ENCODE results near the gene APOL3.
"Not testable (repeated sequence)": the region's sequence is repeated elsewhere in the genome, so short reads cannot be mapped to it uniquely, and the experiment has no call there.

The APOL3 gene

GRCh38 chr22:36160499-36160942 is at the start of gene APOL3:
Gene APOL3 (minus strand): TSS chr22:36160755. CDS start chr22:36149055, 11,700 bp downstream.
- peak; percentile 44 to 55 for DNase-seq

DNA sequence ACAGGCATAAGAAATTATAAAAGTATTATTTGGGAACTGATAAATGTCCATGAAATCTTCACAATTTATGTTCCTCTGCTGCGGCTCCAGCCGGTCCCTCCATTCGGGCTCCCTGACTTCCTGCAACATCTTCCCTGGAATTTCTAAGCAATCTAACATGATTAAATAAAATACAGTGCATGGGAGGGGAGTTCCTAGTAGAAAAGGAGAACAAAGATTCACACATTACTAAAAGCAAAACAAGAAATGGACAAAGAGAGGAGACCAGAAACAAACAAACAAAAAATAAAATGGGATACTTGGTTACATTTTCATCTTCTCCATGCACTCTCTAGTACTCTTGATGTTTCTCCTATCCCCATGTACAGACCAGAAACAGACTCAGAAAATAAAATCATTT is 49.7 kb upstream of the APOL3 start:
- DNase-seq: no peak

DNA sequence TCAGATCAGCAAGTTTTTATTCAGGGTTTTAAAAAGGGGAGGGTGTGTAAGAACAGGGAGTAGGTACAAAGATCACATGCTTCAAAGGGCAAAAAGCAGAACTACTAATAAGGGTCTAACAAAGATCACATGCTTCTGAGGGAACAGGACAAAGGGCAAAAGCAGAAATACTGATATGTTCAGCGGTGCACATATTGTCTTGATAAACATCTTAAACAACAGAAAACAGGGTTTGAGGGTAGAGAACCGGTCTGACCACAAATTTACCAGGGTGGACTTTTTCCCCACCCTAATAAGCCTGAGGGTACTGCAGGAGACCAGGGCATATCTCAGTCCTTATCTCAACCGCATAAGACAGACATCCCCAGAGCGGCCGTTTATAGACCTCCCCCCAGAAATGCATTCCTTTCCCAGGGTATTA is 48.9 kb upstream of the APOL3 start:
- DNase-seq: not testable (repeated sequence)

DNA sequence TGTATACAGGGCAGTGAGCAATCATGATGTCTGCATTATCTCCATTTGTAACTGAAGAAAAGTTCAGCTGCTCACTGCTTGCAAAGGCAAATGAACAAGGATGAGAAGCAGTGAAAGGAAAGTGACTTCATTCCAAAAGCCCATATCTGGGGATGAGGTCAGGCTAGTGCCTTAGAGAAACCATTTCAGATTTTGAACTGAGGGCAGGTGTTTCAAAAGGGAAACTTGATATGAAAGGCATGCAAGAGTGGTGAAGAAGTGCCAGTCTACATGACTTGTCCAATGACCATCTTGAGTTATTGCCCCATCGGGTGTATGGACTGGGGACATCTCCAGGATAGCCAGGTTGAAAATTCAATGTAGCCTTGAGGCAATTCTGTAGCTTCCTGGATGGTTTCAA is 48.4 kb upstream of the APOL3 start:
- no peak for DNase-seq

DNA sequence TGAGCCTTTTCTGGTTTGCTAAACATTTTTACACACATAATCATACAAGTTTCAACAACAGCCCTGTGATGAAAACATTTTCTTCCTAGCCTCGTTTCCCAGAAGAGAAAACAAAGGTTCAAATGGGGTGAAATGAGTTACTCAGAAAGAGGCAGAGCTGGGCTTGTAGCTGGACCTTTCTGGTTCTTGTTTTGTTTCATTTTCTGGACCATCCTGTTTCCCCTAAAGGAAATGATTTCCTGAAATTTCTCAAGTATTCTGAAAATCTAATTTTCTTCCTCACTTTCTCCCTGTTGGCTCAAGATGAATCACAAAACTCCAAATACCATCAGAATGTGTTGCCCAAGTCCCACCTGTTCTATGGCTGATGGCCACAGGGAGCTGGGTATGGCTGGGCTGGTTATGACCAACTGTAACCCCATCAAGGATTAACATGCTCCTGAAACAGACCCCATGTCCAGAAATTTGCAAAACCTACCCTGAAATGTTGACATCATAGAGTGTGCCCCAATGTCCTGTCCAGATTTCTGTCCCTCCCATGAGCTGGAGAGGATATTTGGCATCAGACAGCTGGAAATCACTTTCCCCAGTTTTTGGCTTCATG is 47.7 kb upstream of the APOL3 start:
- no peak for DNase-seq

- DNase-seq: no peak
Measured at GRCh38 chr22:36206255-36206654, 45.7 kb upstream of the APOL3 start.

DNA sequence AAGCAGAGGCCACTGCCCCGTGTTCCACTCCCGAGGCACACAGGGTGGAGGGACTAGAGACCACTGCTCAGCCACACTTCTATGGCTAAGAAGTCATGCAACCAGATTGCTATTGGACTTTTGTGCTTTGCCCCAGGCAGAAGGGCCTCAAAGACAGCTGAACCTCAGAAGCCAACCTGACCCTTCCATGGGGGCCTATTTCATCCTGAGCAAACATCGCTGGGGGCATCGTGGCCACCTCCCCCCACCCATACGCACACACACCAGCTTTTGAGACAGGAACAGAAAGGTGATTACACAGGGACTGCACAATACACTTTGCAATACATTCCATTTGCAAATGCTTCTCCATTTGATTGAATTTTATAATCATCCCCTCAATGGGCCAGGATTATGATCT is 45.0 kb upstream of the APOL3 start:
- not testable (repeated sequence) for DNase-seq

DNA sequence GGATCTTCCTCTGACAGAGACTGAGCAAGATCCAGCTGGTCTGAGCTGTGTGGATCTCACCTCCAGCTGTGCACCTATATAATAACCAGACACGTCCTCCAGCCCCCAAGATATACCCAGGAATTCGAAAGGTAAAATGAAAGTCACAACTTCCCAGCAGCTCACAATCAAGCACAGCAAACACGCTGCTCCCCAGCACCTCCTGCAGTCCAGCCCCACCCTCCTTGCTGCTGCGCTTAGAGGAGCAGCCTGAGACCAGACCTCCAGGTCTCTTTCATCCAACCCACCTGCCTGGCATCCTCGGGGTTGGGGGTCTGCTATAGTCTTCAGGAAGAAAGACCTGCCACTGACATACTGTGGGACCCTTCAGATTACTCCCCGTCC is 44.1 kb upstream of the APOL3 start:
- DNase-seq: no peak

DNA sequence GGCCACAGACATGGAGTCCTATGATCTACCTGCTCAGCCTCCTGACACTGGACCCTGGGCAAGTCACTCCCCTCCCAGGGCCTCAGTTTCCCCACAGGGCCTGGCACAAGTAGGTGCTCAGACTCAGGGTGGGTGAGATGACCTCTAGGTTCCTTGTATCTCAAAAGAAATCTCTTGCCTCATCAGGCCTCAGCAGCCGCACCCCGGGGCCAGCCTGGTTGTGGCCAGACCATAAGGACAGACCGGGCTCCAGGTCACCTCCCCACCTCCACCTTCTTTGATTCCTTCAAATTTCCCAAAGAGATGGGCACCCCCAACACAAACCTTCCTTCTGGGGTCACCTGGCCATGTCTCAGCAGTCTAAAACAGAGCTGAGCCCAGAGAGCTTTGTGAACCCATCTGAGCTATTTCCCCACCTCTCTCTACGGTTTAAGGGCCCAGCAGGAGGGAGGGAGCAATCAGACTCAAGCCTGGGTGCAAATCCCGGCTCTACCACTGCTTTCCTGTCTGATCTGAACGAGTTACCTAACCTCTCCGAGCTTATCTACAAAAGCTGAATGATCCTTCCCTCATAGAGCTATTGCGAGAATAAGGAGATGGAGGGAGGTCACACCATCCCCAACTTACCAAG is 43.6 kb upstream of the APOL3 start:
- no peak for DNase-seq

GRCh38 chr22:36203441-36203840 is 42.9 kb upstream of the APOL3 start:
- not testable (repeated sequence) for DNase-seq

DNA sequence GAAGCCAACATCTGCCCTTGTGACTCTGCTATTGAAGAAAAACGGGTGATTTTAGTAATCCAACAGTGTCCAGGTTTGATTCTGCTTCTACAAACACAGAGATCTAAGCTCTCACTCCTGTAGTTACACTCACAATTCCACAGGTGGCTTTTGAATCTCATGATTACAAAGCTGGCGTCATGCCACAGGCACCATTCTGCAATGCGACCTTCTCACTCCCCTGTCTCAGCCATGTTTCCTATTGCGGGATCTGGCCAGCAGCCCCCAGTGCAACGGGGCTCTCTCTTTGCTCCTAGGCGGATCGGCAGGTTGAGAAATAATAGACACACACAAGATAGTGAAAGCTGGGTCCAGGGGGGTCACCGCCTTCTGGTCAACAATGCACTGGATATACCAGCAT is 42.4 kb upstream of the APOL3 start:
- DNase-seq: not testable (repeated sequence)

DNA sequence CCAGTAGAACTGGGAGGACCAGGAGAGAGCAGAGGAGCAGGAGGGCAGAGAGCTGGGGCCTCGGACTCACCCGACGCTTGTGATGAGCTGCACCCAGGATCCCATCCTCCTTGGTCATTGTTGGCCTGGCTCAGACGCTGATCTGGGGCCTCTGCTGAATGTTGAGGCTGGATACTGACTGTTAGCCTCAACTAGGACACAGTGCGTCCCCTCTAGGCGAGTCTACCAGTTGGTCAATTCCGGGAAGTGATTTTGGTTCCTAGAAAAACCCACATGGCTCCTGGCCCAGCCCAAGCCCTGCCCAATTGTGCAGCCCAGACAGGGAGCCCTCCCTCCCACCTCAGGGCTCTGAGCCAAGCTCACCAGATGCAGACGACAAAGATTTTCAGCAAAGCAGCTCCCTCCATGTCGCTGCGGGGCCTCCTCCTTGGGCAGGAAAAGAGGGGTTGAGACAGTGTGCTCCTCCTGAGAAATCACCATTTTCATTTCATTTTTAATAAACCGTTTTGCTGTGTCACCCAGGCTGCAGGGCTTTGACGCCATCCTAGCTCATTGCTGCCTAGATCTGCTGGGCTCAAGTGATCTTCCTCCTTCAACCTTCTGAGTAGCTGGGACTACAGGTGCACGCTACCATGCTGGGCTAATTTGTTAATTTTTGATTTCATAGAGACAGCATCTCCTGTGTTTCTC is 41.2 kb upstream of the APOL3 start, which contains the start of gene APOL4:
TSS of gene APOL4 (minus strand) at position 180 of the 690 bp plus-strand sequence. CDS start at position 105, 75 bp downstream.
- DNase-seq: no peak

- DNase-seq: not testable (repeated sequence)
Measured at GRCh38 chr22:36201025-36201424, 40.5 kb upstream of the APOL3 start.

GRCh38 chr22:36199001-36199551 is 38.5 kb upstream of the APOL3 start:
- no peak for DNase-seq

DNA sequence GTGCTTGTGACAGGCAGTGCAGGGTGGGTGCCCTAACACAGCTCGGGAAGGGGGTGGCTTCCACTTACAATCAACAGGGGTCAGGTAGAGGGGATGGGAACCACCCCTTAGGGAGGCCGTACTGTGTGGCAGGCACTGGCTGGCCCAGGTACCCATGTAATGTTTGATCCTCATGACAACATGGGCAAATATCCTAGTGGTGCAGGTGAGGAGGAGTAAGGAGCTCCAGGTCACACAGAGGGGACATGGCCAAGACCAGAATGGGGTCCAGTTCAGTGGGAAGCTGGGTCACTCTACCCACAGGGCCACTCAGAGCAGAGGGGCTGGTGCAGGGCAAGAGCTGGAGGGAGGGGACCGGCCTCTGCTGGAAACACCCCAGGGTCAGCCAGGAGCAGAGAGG is 38.0 kb upstream of the APOL3 start:
- DNase-seq: no peak

DNA sequence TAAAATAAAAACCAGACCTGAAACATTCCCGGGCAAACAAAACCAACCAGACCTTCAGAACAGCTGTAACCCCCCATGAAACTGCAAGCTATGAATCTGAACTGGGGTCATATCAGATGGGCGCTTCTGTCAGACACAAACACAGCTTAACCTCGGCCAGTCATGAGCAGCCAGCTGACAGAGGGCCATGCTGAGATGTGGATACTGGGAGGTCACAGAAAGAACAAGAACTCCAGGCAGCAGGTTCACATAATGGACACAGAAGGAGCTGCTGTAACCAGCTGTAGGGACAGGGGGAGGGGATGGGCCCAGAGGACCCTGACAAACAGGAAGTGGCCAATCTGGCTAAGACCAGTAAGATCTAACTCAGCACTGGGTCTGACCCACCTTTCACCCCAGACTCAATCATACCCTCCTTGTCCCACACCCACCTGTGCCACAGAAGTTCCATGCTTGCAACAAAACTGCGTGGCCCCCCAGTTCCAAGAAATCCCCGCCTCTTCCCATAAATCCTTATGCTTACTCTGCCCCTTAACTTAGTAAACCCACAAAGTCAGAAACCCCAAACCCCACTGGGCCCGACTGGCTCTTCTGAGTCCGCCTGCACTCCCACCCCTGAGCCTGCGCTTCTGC is 37.1 kb upstream of the APOL3 start:
- peak in 1 of 2 experiments; percentile 25 for DNase-seq

DNA sequence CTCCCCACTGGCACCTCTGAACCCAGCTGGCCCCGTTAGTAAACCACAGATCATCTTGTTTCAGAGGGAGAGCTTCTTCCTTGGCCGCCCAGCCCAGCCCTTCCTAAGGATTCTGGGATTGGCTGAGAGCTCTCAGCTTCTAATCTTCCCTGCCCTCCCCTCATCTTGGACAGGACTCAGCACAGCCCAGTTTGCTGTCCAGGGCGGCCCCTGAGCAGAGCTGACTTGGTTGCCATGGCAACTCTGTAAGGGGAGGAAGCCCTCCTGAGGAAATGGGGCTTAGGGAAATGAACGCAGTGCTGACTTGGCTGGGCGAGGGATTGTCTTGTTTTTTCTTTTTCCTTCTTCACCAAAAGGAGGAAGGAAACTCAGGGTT is 36.5 kb upstream of the APOL3 start:
- DNase-seq: no peak

DNA sequence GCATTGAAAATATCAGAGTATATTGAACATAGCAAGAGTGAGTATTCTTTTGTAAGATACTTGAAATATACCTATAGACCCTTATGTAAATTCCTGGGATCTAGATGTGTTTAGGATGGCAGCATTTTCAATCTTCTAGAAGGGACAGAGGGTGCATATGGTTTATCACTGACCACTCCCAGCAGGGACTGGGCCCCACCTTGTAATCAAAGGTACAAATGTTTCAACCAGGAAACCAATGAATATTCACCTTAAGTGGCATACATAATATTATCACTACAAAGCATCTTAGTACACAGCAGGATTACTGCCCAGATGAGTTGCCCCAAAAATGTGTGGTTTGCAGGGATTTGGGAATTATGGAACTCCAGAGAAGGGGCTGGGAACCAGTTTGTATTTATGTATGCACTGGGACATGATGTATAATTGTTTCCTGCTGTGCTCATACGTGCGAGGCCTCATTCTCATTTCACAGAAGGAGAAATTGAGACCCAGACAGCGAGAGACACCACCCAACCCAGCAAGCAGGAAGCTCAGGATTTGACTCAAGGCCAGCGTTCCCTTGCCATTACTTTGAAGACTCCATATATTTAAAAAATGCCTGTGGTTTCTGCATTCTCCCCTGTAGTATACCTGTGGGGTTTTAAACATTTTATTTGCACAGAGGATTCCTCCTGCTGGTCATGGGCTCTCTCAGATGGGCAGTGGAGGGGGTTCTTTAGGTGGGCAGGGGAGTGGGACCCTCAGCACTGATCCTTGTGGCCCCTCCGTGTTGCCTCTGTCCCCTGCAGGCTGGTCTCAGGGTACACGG is 35.9 kb upstream of the APOL3 start:
- no peak for DNase-seq

DNA sequence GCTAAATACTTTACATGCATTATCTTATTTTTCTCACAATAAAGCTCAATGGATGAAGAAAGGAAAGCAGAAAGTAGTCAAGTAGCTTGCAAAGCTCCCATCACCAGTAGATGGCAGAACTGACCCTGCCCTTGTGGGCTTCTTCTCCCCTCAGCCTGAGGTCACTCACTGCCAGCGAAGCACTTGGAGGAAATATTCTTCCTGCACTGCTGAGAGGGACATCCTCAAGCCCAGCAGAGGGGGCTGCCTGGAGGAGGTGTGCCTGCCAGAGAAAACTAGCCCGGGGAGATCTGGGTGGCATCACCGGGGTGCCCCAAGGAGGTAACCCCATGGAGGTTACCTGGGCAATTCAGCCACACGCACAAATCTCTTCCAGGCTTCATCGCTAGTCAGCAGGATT is 34.4 kb upstream of the APOL3 start:
- DNase-seq: peak; percentile 32 to 56

DNA sequence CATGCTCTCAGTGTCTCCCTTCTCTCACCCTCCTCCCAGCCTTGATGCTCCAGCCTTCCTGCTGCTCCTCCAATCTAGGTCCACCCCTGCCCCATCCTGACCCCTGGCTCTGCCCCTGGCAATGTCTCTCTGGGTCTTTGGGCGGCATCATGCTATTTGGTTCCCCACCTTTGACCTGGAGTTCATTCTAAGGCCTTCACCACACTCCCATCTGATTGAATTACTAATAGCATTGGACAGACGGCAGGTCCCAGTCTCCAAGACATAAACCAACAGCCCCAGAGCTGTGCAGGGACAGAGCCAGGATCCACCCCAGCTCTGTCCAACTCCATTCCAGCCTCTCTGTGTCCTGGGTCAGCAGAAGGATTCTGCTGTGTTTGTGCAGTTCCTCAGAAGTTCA is 33.8 kb upstream of the APOL3 start:
- DNase-seq: no peak

GRCh38 chr22:36193577-36193976 is 33.0 kb upstream of the APOL3 start:
- DNase-seq: no peak

GRCh38 chr22:36193171-36193570 is 32.6 kb upstream of the APOL3 start:
- no peak for DNase-seq

Measured in activated CD4-positive, alpha-beta T cell treated with anti-CD3 and anti-CD28 coated beads, Interleukin-2, amount 50 U/mL, for 48 hours (primary cell).